Measurements from ENCODE around the gene PSMB10. TPM values are rescaled to one million over a fixed set of nuclear protein-coding genes. Genes with fewer than 3 reads are reported as not detected.
A peak's percentile ranks its signal among the peaks of the same experiment; 100 is the strongest.

The PSMB10 gene
- total RNA-seq, 1 experiment from 2014 or later = 26.9 TPM

GRCh38 chr16:67935402-67936123, 1.1 kb downstream of the PSMB10 start:
- no peaks in the 10 kb centered on the region for H3K9me3 Mint-ChIP-seq (ENCODE audit: unreplicated experiment)
- H3K27ac Mint-ChIP-seq (ENCODE audit: unreplicated experiment) = peak overlapping the region; percentile 95
- H3K4me3 ChIP-seq (ENCODE audit: low read depth, low read length) = peak overlapping the region; percentile 87
- no peaks in the 10 kb centered on the region for H3K27me3 ChIP-seq (replicated peaks; ENCODE audit: control insufficient read depth, insufficient read depth, low read length)
- no peaks in the 10 kb centered on the region for H3K9me3 ChIP-seq
- no peaks in the 10 kb centered on the region; the same call in 1 of the 2 replicates for H3K36me3 ChIP-seq (ENCODE audit: control insufficient read depth, insufficient read depth, low read length)
- BruUV-seq (replicated peaks) = no TSS peak
- ChIA-PET CTCF (interaction anchor here (0.7 to 4.2 kb wide), 17 partner anchors 8 to 507 kb away, joined by 3 to 47 read pairs (median 4); partner anchors contain the start of genes ACD, LCAT, NRN1L and RANBP10), POLR2A (interaction anchor here (0.5 to 3.1 kb wide), 21 partner anchors 9 to 394 kb away, joined by 3 to 14 read pairs (median 4); partner anchors contain the start of genes ACD, CTCF, DDX28 and DUS2)
- DNase-seq = peak; percentile 99
- no peak for TF ChIP-seq CTCF (IDR thresholded peaks at IDR 0.05; ENCODE audit: insufficient read depth in 1 of 2, low read depth in 1 of 2, low read length in 1 of 2, severe bottlenecking in 1 of 2, unreplicated experiment in 1 of 2)
- H3K27me3 Mint-ChIP-seq (ENCODE audit: insufficient read depth, unreplicated experiment) = no peaks in the 10 kb centered on the region
- intact Hi-C loops (cut with micrococcal nuclease; ENCODE audit: unreplicated experiment) = loop anchor here (1.0 to 10.0 kb wide), 5 partner anchors 33 to 411 kb away; partner anchors contain the start of genes CTCF, NUTF2, PSKH1 and RIPOR1
- H3K4me1 ChIP-seq = peaks cover 16% of the 10 kb centered on the region
- peaks cover 81% of the 10 kb centered on the region for H3K36me3 Mint-ChIP-seq (ENCODE audit: insufficient read depth, unreplicated experiment)
- peak overlapping the region; percentile 97 for H3K4me3 Mint-ChIP-seq (ENCODE audit: unreplicated experiment)
- H3K4me1 Mint-ChIP-seq (ENCODE audit: low read depth, unreplicated experiment) = peaks cover 28% of the 10 kb centered on the region

- intact Hi-C loops (cut with micrococcal nuclease; ENCODE audit: unreplicated experiment) = loop anchor here (1.0 to 10.0 kb wide), 5 partner anchors 33 to 410 kb away; partner anchors contain the start of genes CTCF, NUTF2, PSKH1 and RIPOR1
- Mint-ChIP-seq H3K27ac (ENCODE audit: unreplicated experiment) (peak overlapping the region; percentile 95), H3K27me3 (ENCODE audit: insufficient read depth, unreplicated experiment) (no peaks in the 10 kb centered on the region), H3K4me1 (ENCODE audit: low read depth, unreplicated experiment) (peaks cover 28% of the 10 kb centered on the region), H3K4me3 (ENCODE audit: unreplicated experiment) (peak overlapping the region; percentile 97), H3K9me3 (ENCODE audit: unreplicated experiment) (no peaks in the 10 kb centered on the region), H3K36me3 (ENCODE audit: insufficient read depth, unreplicated experiment) (peaks cover 77% of the 10 kb centered on the region)
- Histone ChIP-seq H3K4me3 (ENCODE audit: low read depth, low read length) (peak overlapping the region; percentile 87), H3K27me3 (replicated peaks; ENCODE audit: control insufficient read depth, insufficient read depth, low read length) (no peaks in the 10 kb centered on the region), H3K9me3 (no peaks in the 10 kb centered on the region), H3K4me1 (peaks cover 16% of the 10 kb centered on the region), H3K36me3 (ENCODE audit: control insufficient read depth, insufficient read depth, low read length) (no peaks in the 10 kb centered on the region; the same call in 1 of the 2 replicates)
- POLR2A ChIA-PET = interaction anchor here (0.5 to 3.1 kb wide), 20 partner anchors 9 to 394 kb away, joined by 3 to 14 read pairs (median 4); partner anchors contain the start of genes ACD, CTCF, DDX28 and DUS2
- TSS peak; percentile 52 for BruUV-seq (replicated peaks)
- CTCF ChIA-PET = interaction anchor here (0.9 to 4.2 kb wide), 15 partner anchors 9 to 414 kb away, joined by 3 to 47 read pairs (median 5); partner anchors contain the start of genes ACD, LCAT, NRN1L and RANBP10
- no peak for DNase-seq
- TF ChIP-seq CTCF (IDR thresholded peaks at IDR 0.05; ENCODE audit: insufficient read depth in 1 of 2, low read depth in 1 of 2, low read length in 1 of 2, severe bottlenecking in 1 of 2, unreplicated experiment in 1 of 2) = no peak
These were observed 1.6 kb downstream of the PSMB10 start for GRCh38 chr16:67935101-67935401.

GRCh38 chr16:67934306-67935100, 2.1 kb downstream of the PSMB10 start:
- H3K9me3 ChIP-seq = no peaks in the 10 kb centered on the region
- no peaks in the 10 kb centered on the region for H3K9me3 Mint-ChIP-seq (ENCODE audit: unreplicated experiment)
- no peak for TF ChIP-seq CTCF (IDR thresholded peaks at IDR 0.05; ENCODE audit: insufficient read depth in 1 of 2, low read depth in 1 of 2, low read length in 1 of 2, severe bottlenecking in 1 of 2, unreplicated experiment in 1 of 2)
- H3K4me3 Mint-ChIP-seq (ENCODE audit: unreplicated experiment) = peak overlapping the region; percentile 97
- ChIA-PET CTCF (interaction anchor here (1.0 to 4.2 kb wide), 7 partner anchors 20 to 274 kb away, joined by 3 to 47 read pairs (median 6); partner anchors contain the start of genes ACD, NRN1L, RANBP10 and TSNAXIP1), POLR2A (interaction anchor here (0.5 to 3.1 kb wide), 7 partner anchors 32 to 150 kb away, joined by 3 to 14 read pairs (median 9); partner anchors contain the start of genes NFATC3, RANBP10 and TSNAXIP1)
- intact Hi-C loops (cut with micrococcal nuclease; ENCODE audit: unreplicated experiment) = loop anchor here (1.0 to 10.0 kb wide), 5 partner anchors 34 to 410 kb away; partner anchors contain the start of genes CTCF, NUTF2, PSKH1 and RIPOR1
- peak overlapping the region; percentile 95 for H3K27ac Mint-ChIP-seq (ENCODE audit: unreplicated experiment)
- H3K4me1 Mint-ChIP-seq (ENCODE audit: low read depth, unreplicated experiment) = peaks cover 28% of the 10 kb centered on the region
- no peaks in the 10 kb centered on the region; the same call in 1 of the 2 replicates for H3K36me3 ChIP-seq (ENCODE audit: control insufficient read depth, insufficient read depth, low read length)
- H3K4me1 ChIP-seq = peaks cover 16% of the 10 kb centered on the region
- peak overlapping the region; percentile 87 for H3K4me3 ChIP-seq (ENCODE audit: low read depth, low read length)
- H3K27me3 Mint-ChIP-seq (ENCODE audit: insufficient read depth, unreplicated experiment) = no peaks in the 10 kb centered on the region
- H3K36me3 Mint-ChIP-seq (ENCODE audit: insufficient read depth, unreplicated experiment) = peaks cover 71% of the 10 kb centered on the region
- H3K27me3 ChIP-seq (replicated peaks; ENCODE audit: control insufficient read depth, insufficient read depth, low read length) = no peaks in the 10 kb centered on the region
- no peak for DNase-seq
- no TSS peak for BruUV-seq (replicated peaks)

Measured in Caco-2 (cell line).